Activated T-cell treated with anti-CD3 and anti-CD28 coated beads, Interleukin-2, amount 50 U/mL, for 4 hours (primary cell): ENCODE data around the gene POLE. TPM values are rescaled to one million over a fixed set of nuclear protein-coding genes. Genes with fewer than 3 reads are reported as not detected.
"Not testable (repeated sequence)": the region's sequence is repeated elsewhere in the genome, so short reads cannot be mapped to it uniquely, and the experiment has no call there.

ENCODE experiments used
- ATAC-seq, 2 donors: fragments of 200-7000 bp; cut with Tn5 transposase; one replicate each; pipeline ENCODE4 v1.10.0; 2021
- DNase-seq: peaks from one replicate; pipeline ENCODE4 v3.0.0-alpha.2; 2020
- H3K27me3 Mint-ChIP-seq: one replicate; pipeline ENCODE4 v1.8.0; 2021; ENCODE audit warnings: low read depth, mixed read lengths
- H3K36me3 Mint-ChIP-seq: one replicate; pipeline ENCODE4 v1.8.0; 2022; ENCODE audit warnings: mixed read lengths; ENCODE audit not compliant: insufficient read depth
- H3K4me1 Mint-ChIP-seq: one replicate; pipeline ENCODE4 v1.8.0; 2021; ENCODE audit warnings: low read depth, mixed read lengths
- H3K4me3 Mint-ChIP-seq: one replicate; pipeline ENCODE4 v1.8.0; 2021; ENCODE audit warnings: mild to moderate bottlenecking, moderate library complexity, mixed read lengths
- H3K9me3 Mint-ChIP-seq: one replicate; pipeline ENCODE4 v1.8.0; 2021; ENCODE audit warnings: mixed read lengths
- total RNA-seq, 3 donors: library from RNA; stranded (reverse); gene quantifications; one replicate each; pipeline ENCODE4 v1.2.1, GENCODE V29; 2021

The POLE gene
- total RNA-seq, 3 donors from 2014 or later: 98.4 to 110 (median 101) TPM

DNA sequence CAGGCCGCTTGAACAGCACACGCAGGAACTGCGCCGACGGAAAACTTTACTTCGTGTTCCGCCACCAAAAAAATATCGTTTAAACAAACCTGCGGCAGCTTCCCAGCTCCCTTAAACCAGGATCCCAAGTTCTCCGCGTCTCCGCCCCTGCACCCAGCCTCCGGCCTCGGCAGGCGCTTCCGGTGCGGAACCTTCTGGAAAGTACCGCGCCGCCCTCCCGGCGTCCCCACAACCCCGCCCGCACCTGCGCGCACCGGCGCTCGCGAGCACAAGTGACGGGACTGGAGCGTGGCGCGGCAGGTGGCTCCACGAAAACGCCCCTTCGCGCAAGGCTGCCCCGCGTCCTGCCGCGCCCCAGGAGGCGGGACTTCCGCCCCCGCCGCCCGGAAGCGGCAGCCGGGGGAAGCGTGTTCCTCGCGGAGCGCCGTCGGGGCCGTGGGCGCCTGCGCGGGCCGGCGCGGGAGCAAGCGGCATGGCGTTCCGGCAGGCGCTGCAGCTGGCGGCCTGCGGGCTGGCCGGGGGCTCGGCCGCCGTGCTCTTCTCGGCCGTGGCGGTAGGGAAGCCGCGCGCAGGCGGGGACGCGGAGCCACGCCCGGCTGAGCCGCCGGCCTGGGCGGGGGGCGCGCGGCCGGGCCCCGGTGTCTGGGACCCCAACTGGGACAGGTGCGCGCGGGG, 23.4 kb upstream of the POLE start, which contains the start of gene PGAM5:
PGAM5 (plus strand) TSS at position 438 of the 675 bp plus-strand sequence; CDS start at position 473, 35 bp downstream.
- Mint-ChIP-seq H3K27me3 (no peaks in the 10 kb centered on the region), H3K9me3 (peaks cover 14% of the 10 kb centered on the region), H3K4me1 (peaks cover 23% of the 10 kb centered on the region), H3K36me3 (peaks cover 9% of the 10 kb centered on the region), H3K4me3 (peak within 1 kb of the TSS; percentile 88)
- DNase-seq (peak; percentile 90), ATAC-seq (peak; percentile 94 to 96)

- Mint-ChIP-seq H3K4me3 (peak overlapping the region; percentile 86), H3K4me1 (peaks cover 23% of the 10 kb centered on the region), H3K9me3 (peaks cover 14% of the 10 kb centered on the region), H3K27me3 (no peaks in the 10 kb centered on the region), H3K36me3 (peaks cover 9% of the 10 kb centered on the region)
- DNase-seq (no peak), ATAC-seq (peak; percentile 4 to 8)
Measured at GRCh38 chr12:132710043-132710404, 22.9 kb upstream of the POLE start.

DNA sequence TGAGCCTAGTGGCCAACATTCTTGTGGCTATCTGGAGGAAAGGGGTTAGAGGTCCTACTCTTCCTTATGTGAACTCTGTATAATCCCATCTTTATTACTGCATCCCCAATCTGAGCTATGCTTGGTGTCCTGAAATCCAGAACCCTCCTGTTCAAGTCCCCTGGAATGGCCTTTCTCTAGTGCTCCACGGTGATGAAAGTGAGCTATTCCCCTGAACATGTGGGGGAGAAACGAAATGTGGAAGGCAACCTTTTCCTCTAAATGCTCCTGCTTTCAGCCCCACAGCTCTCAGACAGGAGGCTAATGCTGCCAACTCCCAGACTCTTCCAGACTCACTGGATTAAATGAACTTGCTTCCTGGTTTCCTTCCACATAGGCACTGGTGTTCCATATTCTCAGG, 21.0 kb upstream of the POLE start:
- Mint-ChIP-seq H3K9me3 (peaks cover 14% of the 10 kb centered on the region), H3K4me3 (no peak overlapping the region), H3K27me3 (no peaks in the 10 kb centered on the region), H3K4me1 (peaks cover 16% of the 10 kb centered on the region), H3K36me3 (peaks cover 4% of the 10 kb centered on the region)
- ATAC-seq (no peak), DNase-seq (no peak)

DNA sequence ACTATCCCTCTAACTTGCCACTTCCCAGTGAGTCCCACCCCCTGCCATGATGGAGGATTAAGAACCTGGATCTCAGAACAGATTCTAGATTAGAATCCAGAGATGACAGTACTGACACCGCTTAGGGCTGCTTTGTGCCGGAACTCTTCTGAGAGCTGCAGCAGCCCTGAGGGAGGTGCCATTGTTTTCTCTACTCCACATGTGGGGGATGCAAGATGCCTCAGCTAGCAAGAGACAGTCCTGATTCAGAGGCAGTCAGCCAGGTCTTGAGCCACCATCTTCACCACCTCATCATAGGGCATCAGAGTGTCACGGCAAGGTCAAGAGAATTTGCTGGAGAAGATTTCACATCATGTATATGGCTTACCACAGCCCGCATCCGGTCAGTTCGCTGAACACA, 20.1 kb upstream of the POLE start:
- H3K36me3 Mint-ChIP-seq: peaks cover 4% of the 10 kb centered on the region
- peaks cover 14% of the 10 kb centered on the region for H3K9me3 Mint-ChIP-seq
- no peak for ATAC-seq
- H3K4me3 Mint-ChIP-seq: no peak overlapping the region
- H3K4me1 Mint-ChIP-seq: peaks cover 10% of the 10 kb centered on the region
- H3K27me3 Mint-ChIP-seq: no peaks in the 10 kb centered on the region
- DNase-seq: no peak

DNA sequence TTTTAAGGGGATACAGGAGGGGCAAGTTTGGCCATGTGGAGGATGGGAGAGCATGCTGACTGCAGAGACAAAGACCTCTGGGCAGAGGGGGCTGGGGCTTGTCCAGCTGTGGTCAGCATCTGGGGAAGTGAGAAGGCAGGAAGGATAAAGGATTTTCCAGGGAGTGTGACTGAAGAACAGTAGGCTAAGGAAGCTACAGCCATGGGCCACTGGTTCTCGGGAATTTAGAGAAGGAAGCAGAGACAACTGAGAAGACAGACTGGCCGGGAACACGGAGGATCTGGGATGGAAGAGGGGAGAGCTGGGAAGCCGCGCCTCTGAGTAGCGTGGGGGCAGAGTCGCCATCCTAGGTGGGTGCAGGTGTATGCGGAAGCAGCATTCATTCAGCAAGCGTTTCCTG, 16.5 kb upstream of the POLE start:
- ATAC-seq: no peak

DNA sequence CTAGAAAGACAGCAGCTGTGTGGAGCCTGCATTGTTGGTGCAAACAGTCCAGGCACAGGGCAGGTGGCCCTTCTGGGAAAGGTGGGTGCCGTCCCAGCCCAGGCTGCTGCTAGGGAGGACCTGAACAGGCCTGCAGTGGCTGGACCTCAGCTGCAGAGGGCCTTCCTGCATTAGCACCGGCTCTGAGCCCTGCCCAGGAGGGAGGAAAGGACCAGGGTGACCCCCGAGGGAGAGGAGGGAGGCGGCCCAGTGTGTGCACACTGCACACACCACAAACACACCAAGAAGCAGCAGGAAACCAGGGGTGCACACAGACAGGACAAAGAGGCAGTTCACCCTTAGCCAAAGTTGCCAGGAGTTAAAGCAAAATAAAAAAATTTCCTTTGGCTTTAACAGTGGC, 15.5 kb upstream of the POLE start:
- no peak for DNase-seq
- H3K27me3 Mint-ChIP-seq: no peaks in the 10 kb centered on the region
- peaks cover 10% of the 10 kb centered on the region for H3K36me3 Mint-ChIP-seq
- peaks cover 7% of the 10 kb centered on the region for H3K9me3 Mint-ChIP-seq
- no peak overlapping the region for H3K4me3 Mint-ChIP-seq
- H3K4me1 Mint-ChIP-seq: no peaks in the 10 kb centered on the region
- no peak for ATAC-seq

More for the DNA sequence above, 16.5 kb upstream of the POLE start:
- H3K36me3 Mint-ChIP-seq: peaks cover 5% of the 10 kb centered on the region
- DNase-seq: no peak
- peaks cover 14% of the 10 kb centered on the region for H3K9me3 Mint-ChIP-seq
- no peak overlapping the region for H3K4me3 Mint-ChIP-seq
- no peaks in the 10 kb centered on the region for H3K4me1 Mint-ChIP-seq
- H3K27me3 Mint-ChIP-seq: no peaks in the 10 kb centered on the region

- Mint-ChIP-seq H3K4me1 (no peaks in the 10 kb centered on the region), H3K9me3 (no peaks in the 10 kb centered on the region), H3K27me3 (no peaks in the 10 kb centered on the region), H3K36me3 (peaks cover 8% of the 10 kb centered on the region), H3K4me3 (no peak overlapping the region)
- ATAC-seq (no peak), DNase-seq (no peak)
Measured at GRCh38 chr12:132700212-132700822, 13.2 kb upstream of the POLE start.

GRCh38 chr12:132698341-132698740, 11.2 kb upstream of the POLE start:
- no peak for ATAC-seq
- Mint-ChIP-seq H3K36me3 (peaks cover 8% of the 10 kb centered on the region), H3K4me1 (no peaks in the 10 kb centered on the region), H3K9me3 (no peaks in the 10 kb centered on the region), H3K4me3 (no peak overlapping the region), H3K27me3 (no peaks in the 10 kb centered on the region)
- DNase-seq: no peak

DNA sequence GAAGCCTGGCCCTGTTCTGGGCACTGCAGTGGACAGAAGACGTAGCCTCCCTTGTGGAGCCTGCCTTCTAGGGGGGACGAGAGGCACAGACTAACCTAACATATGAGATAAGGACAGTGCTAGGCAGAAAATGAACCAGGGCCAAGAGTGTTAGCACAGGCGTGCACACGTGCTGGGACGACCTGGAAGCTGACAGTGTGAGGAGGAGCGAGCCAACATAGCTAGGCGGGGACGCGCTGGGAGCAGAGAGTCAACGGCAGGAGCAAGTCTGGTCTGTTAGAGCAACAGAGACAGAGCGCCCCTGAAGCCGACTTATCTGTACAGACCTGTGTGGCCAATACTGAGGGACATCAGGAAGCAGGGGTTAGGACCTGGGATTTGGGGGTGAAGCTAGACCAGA, 8.3 kb upstream of the POLE start:
- no peaks in the 10 kb centered on the region for H3K4me1 Mint-ChIP-seq
- H3K4me3 Mint-ChIP-seq: no peak overlapping the region
- H3K27me3 Mint-ChIP-seq: no peaks in the 10 kb centered on the region
- H3K36me3 Mint-ChIP-seq: peaks cover 8% of the 10 kb centered on the region
- H3K9me3 Mint-ChIP-seq: no peaks in the 10 kb centered on the region
- no peak for ATAC-seq
- no peak for DNase-seq

- not testable (repeated sequence) for ATAC-seq, H3K4me3 Mint-ChIP-seq, H3K4me1 Mint-ChIP-seq, H3K9me3 Mint-ChIP-seq, H3K36me3 Mint-ChIP-seq, H3K27me3 Mint-ChIP-seq, DNase-seq
Measured at GRCh38 chr12:132694888-132695287, 7.7 kb upstream of the POLE start.

DNA sequence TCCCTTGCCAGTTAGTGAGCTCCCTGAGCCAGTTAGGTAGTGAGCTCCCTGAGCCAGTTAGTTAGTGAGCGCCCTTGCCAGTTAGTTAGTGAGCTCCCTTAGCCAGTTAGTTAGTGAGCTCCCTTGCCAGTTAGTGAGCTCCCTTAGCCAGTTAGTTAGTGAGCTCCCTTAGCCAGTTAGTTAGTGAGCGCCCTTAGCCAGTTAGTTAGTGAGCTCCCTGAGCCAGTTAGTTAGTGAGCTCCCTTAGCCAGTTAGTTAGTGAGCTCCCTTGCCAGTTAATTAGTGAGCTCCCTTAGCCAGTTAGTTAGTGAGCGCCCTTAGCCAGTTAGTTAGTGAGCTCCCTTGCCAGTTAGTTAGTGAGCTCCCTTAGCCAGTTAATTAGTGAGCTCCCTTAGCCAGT, 4.9 kb upstream of the POLE start:
- not testable (repeated sequence) for H3K4me3 Mint-ChIP-seq, H3K9me3 Mint-ChIP-seq, DNase-seq, H3K27me3 Mint-ChIP-seq, H3K36me3 Mint-ChIP-seq, ATAC-seq, H3K4me1 Mint-ChIP-seq

- Mint-ChIP-seq H3K27me3 (no peaks in the 10 kb centered on the region), H3K9me3 (no peaks in the 10 kb centered on the region), H3K4me3 (peak overlapping the region; percentile 64), H3K36me3 (no peaks in the 10 kb centered on the region), H3K4me1 (peaks cover 16% of the 10 kb centered on the region)
- no peak for ATAC-seq
- DNase-seq: no peak
Measured at GRCh38 chr12:132690112-132690511, 3.0 kb upstream of the POLE start.

GRCh38 chr12:132689227-132689626, 2.1 kb upstream of the POLE start:
- no peaks in the 10 kb centered on the region for H3K9me3 Mint-ChIP-seq
- ATAC-seq (no peak), DNase-seq (no peak)
- H3K27me3 Mint-ChIP-seq: no peaks in the 10 kb centered on the region
- H3K4me3 Mint-ChIP-seq: peak overlapping the region; percentile 64
- peaks cover 17% of the 10 kb centered on the region for H3K4me1 Mint-ChIP-seq
- H3K36me3 Mint-ChIP-seq: no peaks in the 10 kb centered on the region

- Mint-ChIP-seq H3K4me1 (peaks cover 17% of the 10 kb centered on the region), H3K9me3 (no peaks in the 10 kb centered on the region), H3K27me3 (no peaks in the 10 kb centered on the region), H3K4me3 (peak overlapping the region; percentile 80), H3K36me3 (no peaks in the 10 kb centered on the region)
- ATAC-seq (peak; percentile 54 to 62), DNase-seq (no peak)
Measured at GRCh38 chr12:132686825-132687210, 324 bp downstream of the POLE start.

DNA sequence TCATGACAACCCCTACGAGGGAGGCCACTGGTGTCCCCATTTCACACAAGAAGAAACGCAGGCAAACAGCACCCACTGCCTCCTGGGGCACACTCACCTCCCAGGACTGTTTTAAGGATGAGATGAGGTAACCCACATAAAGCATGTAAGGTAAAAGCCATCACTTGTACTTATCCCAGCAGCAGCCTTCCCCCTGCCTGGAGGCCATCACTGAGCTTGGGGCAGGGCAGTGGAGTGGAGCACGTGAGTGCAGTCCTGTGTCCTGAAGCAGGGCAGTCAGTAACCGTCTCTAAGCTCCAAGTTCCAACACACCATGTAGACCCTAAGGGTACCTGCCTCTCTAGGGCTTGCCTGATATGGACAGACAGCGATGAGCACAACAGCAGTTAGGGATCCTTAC, 1.7 kb downstream of the POLE start:
- Mint-ChIP-seq H3K27me3 (no peaks in the 10 kb centered on the region), H3K9me3 (no peaks in the 10 kb centered on the region), H3K4me1 (peaks cover 17% of the 10 kb centered on the region), H3K36me3 (no peaks in the 10 kb centered on the region), H3K4me3 (peak overlapping the region; percentile 76)
- ATAC-seq: no peak
- no peak for DNase-seq
